ENCODE measurements around the gene ZNF429. TPM values are rescaled to one million over a fixed set of nuclear protein-coding genes. Genes with fewer than 3 reads are reported as not detected.

Gene ZNF429
- total and polyA plus RNA-seq, 12 donors: 3.8 to 12.2 (median 8.4) TPM

GRCh38 chr19:21569494-21569865, 64.1 kb downstream of the ZNF429 start:
- Histone ChIP-seq H3K36me3 (no peaks in the 10 kb centered on the region), H3K4me3 (peak overlapping the region in 9 of 10 donors; percentile 33 to 88 (median 53)), H3K27ac (peak overlapping the region in 6 of 10 donors; percentile 58 to 89 (median 77)), H3K4me1 (peaks cover 0 to 35% (median 0%) of the 10 kb centered on the region in 9 donors), H3K27me3 (no peaks in the 10 kb centered on the region), H3K9me3 (peaks cover 0 to 50% (median 0%) of the 10 kb centered on the region in 11 donors)
- intact Hi-C loops (cut with DNase I): loop anchor here in 1 of 10 donors (10.0 kb wide), 1 partner anchor 65 kb away; the partner anchor contains the start of gene ZNF429
- ATAC-seq (peak; percentile 23 to 82 (median 68)), DNase-seq (peak in 1 of 2 donors; percentile 74)
- 43 to 80% methylated on average over 16 of the region's 16 CpGs for WGBS, 2 donors
- TF ChIP-seq, protein P1, sequence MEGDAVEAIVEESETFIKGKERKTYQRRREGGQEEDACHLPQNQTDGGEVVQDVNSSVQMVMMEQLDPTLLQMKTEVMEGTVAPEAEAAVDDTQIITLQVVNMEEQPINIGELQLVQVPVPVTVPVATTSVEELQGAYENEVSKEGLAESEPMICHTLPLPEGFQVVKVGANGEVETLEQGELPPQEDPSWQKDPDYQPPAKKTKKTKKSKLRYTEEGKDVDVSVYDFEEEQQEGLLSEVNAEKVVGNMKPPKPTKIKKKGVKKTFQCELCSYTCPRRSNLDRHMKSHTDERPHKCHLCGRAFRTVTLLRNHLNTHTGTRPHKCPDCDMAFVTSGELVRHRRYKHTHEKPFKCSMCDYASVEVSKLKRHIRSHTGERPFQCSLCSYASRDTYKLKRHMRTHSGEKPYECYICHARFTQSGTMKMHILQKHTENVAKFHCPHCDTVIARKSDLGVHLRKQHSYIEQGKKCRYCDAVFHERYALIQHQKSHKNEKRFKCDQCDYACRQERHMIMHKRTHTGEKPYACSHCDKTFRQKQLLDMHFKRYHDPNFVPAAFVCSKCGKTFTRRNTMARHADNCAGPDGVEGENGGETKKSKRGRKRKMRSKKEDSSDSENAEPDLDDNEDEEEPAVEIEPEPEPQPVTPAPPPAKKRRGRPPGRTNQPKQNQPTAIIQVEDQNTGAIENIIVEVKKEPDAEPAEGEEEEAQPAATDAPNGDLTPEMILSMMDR (IDR thresholded peaks at IDR 0.05): peak in 1 of 9 donors; percentile 8

DNA sequence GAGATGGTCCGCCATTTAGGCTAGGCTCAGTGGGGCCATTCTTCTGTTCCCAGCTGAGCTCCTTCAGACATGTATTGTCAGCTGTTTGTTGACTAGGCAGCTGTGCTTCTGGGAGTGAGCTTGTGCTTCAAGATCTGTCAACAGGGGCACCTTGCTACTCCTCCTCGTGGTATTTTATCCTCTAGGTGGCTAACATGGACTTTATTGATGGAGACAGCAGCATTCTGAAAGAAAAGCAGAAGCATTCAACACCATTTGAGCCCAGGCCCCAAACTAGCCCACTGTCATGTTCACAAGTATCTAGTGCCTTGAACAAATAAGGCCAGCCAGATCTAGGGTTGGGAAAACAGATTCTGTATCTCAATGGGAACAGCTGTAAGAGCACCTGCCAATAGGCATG, 65.9 kb downstream of the ZNF429 start:
- no peaks in the 10 kb centered on the region for H3K36me3 ChIP-seq
- ATAC-seq (no peak), DNase-seq (no peak)
- H3K27ac ChIP-seq: no peak overlapping the region
- intact Hi-C loops (cut with DNase I): no loop called here
- peaks cover 0 to 55% (median 0%) of the 10 kb centered on the region in 11 donors for H3K9me3 ChIP-seq
- H3K27me3 ChIP-seq: no peaks in the 10 kb centered on the region
- H3K4me1 ChIP-seq: peaks cover 0 to 26% (median 0%) of the 10 kb centered on the region in 9 donors
- TF ChIP-seq, protein P1 (IDR thresholded peaks at IDR 0.05): no peak
- H3K4me3 ChIP-seq: no peak overlapping the region
- 61 to 71% methylated on average over 2 of the region's 2 CpGs for WGBS, 2 donors

GRCh38 chr19:21574607-21575006, 69.2 kb downstream of the ZNF429 start:
- H3K36me3 ChIP-seq: no peaks in the 10 kb centered on the region
- intact Hi-C loops (cut with DNase I): no loop called here
- 52 to 72% methylated on average over 2 of the region's 2 CpGs for WGBS, 2 donors
- DNase-seq (no peak), ATAC-seq (no peak)
- no peak overlapping the region for H3K4me3 ChIP-seq
- H3K4me1 ChIP-seq: peaks cover 0 to 6% (median 0%) of the 10 kb centered on the region in 9 donors
- no peak overlapping the region for H3K27ac ChIP-seq
- TF ChIP-seq, protein P1 (IDR thresholded peaks at IDR 0.05): no peak
- no peaks in the 10 kb centered on the region for H3K27me3 ChIP-seq
- H3K9me3 ChIP-seq: peaks cover 0 to 65% (median 0%) of the 10 kb centered on the region in 11 donors

GRCh38 chr19:21576481-21576880, 71.1 kb downstream of the ZNF429 start:
- intact Hi-C loops (cut with DNase I): no loop called here
- H3K4me1 ChIP-seq: no peaks in the 10 kb centered on the region
- no peak overlapping the region for H3K27ac ChIP-seq
- no peaks in the 10 kb centered on the region for H3K27me3 ChIP-seq
- 95 to 96% methylated on average over 3 of the region's 3 CpGs for WGBS, 2 donors
- peaks cover 0 to 58% (median 0%) of the 10 kb centered on the region in 11 donors for H3K9me3 ChIP-seq
- ATAC-seq (no peak), DNase-seq (no peak)
- no peaks in the 10 kb centered on the region for H3K36me3 ChIP-seq
- TF ChIP-seq, protein P1 (IDR thresholded peaks at IDR 0.05): no peak
- no peak overlapping the region for H3K4me3 ChIP-seq
